Fibroblast of lung (primary cell): ENCODE measurements around the gene FBXO47. TPM values are rescaled to one million over a fixed set of nuclear protein-coding genes. Genes with fewer than 3 reads are reported as not detected.

Source experiments
- DNase-seq, 2 donors: peaks; one replicate each; pipeline versions ENCODE4 v3.0.0 to v3.0.0-alpha.2; 2010; ENCODE audit warnings: low read depth in 2 of 2
- H2AFZ ChIP-seq: 2 replicates; pipeline ENCODE4 v1.5.1; 2012; ENCODE audit warnings: low read length, control low read depth, inconsistent platforms
- H3K27ac ChIP-seq: 2 replicates; pipeline ENCODE4 v1.5.1; 2011; ENCODE audit warnings: low read length, control low read depth; ENCODE audit not compliant: insufficient read depth
- H3K27me3 ChIP-seq: 2 replicates; pipeline ENCODE4 v1.5.1; 2011; ENCODE audit warnings: mild to moderate bottlenecking, low read length; ENCODE audit not compliant: control insufficient read depth, insufficient read depth
- H3K36me3 ChIP-seq: 2 replicates; pipeline ENCODE4 v1.5.1; 2011; ENCODE audit warnings: low read length; ENCODE audit not compliant: control insufficient read depth, insufficient read depth
- H3K4me1 ChIP-seq: 2 replicates; pipeline ENCODE4 v1.5.1; 2011; ENCODE audit warnings: low read length; ENCODE audit not compliant: control insufficient read depth, insufficient read depth; ENCODE audit errors: extremely low read depth
- H3K4me2 ChIP-seq: 2 replicates; pipeline ENCODE4 v1.5.1; 2011; ENCODE audit warnings: low read length, control low read depth; ENCODE audit not compliant: insufficient read depth; ENCODE audit errors: extremely low read depth
- H3K4me3 ChIP-seq, 4 experiments: fragments of 200-600 bp in 1 of 4; sonication (generic) in 1 of 4; replicated peaks in 1 of 4; 2 replicates each; pipeline ENCODE4 v1.5.1; 2011 to 2016; ENCODE audit warnings: low read length in 4 of 4, low read depth in 3 of 4, mild to moderate bottlenecking in 3 of 4, control low read depth in 2 of 4, inconsistent platforms in 1 of 4, mixed read lengths in 1 of 4; ENCODE audit not compliant: insufficient read depth in 1 of 4; ENCODE audit errors: control extremely low read depth in 1 of 4
- H3K79me2 ChIP-seq: 2 replicates; pipeline ENCODE4 v1.5.1; 2012; ENCODE audit warnings: mild to moderate bottlenecking, low read length, inconsistent platforms; ENCODE audit not compliant: control insufficient read depth, insufficient read depth
- H3K9ac ChIP-seq: 2 replicates; pipeline ENCODE4 v1.5.1; 2011; ENCODE audit warnings: mild to moderate bottlenecking, low read length, control low read depth; ENCODE audit not compliant: insufficient read depth
- H3K9me3 ChIP-seq: 2 replicates; pipeline ENCODE4 v1.5.1; 2012; ENCODE audit warnings: low read depth, low read length; ENCODE audit not compliant: control insufficient read depth, insufficient read depth
- H4K20me1 ChIP-seq: 2 replicates; pipeline ENCODE4 v1.5.1; 2011; ENCODE audit warnings: low read length; ENCODE audit not compliant: control insufficient read depth, insufficient read depth; ENCODE audit errors: extremely low read depth
- EZH2 ChIP-seq: IDR thresholded peaks from 2 replicates; pipeline ENCODE4 v1.5.1; 2012; ENCODE audit warnings: low read length, control low read depth, mild to moderate bottlenecking; ENCODE audit errors: missing control alignments
- polyA plus RNA-seq, 2 donors: library from polyadenylated mRNA; depleted of rRNA in 1 of 2; stranded (reverse) in 1 of 2; unstranded in 1 of 2; fragments of >200 nt; gene quantifications; 2 replicates each; pipeline ENCODE4 v1.2.1, GENCODE V29; 2011 to 2012; ENCODE audit warnings: missing spikeins in 1 of 2
- total RNA-seq: library from RNA; depleted of rRNA; stranded (reverse); fragments of >200 nt; gene quantifications from 2 replicates; pipeline ENCODE4 v1.2.1, GENCODE V29; 2014
- TF ChIP-seq, protein P1 (sequence below), 2 donors: IDR thresholded peaks in 1 of 2; conservative IDR thresholded peaks in 1 of 2; 1 replicate in 1 of 2; 2 replicates in 1 of 2; pipeline ENCODE4 v1.5.1; 2011 to 2012; ENCODE audit warnings: low read length in 2 of 2, control low read depth in 1 of 2, inconsistent platforms in 1 of 2, low read depth in 1 of 2, mild to moderate bottlenecking in 1 of 2

The FBXO47 gene
- total and polyA plus RNA-seq, 2 donors (not counting 1 experiment from before 2014, with no cell fraction given): 0.05 to 0.17 TPM

DNA sequence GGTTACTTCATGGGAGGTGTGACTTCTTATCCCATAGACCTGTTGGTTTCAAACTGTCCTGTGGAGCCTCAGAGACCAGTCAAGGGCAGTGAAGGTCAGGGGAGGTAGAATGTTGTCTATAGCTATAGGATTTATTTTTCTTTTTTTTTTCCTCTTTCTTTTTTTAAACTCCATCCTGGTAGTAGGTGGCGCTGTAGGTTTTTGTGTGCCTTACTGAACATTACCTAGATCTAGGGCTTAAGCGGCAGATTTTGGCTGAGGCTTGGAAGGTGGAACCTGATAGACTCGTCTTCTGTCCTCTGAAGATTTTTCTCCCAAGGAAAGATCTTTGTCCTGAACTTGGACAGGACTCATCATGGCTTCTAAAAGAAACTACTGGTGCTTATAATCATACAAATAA is 49.9 kb downstream of the FBXO47 start:
- Histone ChIP-seq H3K36me3 (peaks cover 52% of the 10 kb centered on the region), H4K20me1 (no peaks in the 10 kb centered on the region)

DNA sequence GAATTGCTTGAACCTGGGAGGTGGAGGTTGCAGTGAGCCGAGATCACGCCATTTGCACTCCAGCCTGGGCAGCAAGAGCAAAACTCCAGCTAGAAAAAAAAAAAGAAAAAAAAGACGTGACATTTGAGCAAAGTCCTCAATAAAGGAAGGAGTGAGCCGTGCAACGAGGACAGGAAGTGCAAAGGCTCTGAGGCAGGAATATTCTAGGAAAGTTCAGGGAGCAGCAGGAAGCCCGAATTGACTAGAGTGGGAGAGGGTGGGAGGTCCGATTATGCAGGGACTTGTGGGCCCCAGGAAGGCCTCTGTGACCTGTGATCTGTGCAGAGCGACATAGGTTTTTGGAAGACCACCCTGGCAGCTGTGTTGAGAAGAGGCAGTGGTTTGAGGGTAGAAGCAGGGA is 50.4 kb downstream of the FBXO47 start:
- DNase-seq: no peak
- Histone ChIP-seq H3K4me2 (no peak overlapping the region), H3K4me1 (peaks cover 18% of the 10 kb centered on the region), H3K9me3 (no peaks in the 10 kb centered on the region), H2AFZ (no peak overlapping the region), H3K27me3 (no peaks in the 10 kb centered on the region), H3K27ac (no peak overlapping the region), H3K4me3 (no peak overlapping the region), H3K9ac (no peak overlapping the region), H3K79me2 (peaks cover 11% of the 10 kb centered on the region), H4K20me1 (no peaks in the 10 kb centered on the region), H3K36me3 (peaks cover 53% of the 10 kb centered on the region)
- TF ChIP-seq, protein P1, sequence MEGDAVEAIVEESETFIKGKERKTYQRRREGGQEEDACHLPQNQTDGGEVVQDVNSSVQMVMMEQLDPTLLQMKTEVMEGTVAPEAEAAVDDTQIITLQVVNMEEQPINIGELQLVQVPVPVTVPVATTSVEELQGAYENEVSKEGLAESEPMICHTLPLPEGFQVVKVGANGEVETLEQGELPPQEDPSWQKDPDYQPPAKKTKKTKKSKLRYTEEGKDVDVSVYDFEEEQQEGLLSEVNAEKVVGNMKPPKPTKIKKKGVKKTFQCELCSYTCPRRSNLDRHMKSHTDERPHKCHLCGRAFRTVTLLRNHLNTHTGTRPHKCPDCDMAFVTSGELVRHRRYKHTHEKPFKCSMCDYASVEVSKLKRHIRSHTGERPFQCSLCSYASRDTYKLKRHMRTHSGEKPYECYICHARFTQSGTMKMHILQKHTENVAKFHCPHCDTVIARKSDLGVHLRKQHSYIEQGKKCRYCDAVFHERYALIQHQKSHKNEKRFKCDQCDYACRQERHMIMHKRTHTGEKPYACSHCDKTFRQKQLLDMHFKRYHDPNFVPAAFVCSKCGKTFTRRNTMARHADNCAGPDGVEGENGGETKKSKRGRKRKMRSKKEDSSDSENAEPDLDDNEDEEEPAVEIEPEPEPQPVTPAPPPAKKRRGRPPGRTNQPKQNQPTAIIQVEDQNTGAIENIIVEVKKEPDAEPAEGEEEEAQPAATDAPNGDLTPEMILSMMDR (conservative IDR thresholded peaks at IDR 0.05 in 1 of 2, IDR thresholded peaks at IDR 0.05 in 1 of 2; ENCODE audit: low read depth in 1 of 2, low read length in 2 of 2): no peak
- no peak for TF ChIP-seq EZH2

More for the DNA sequence above, 49.9 kb downstream of the FBXO47 start:
- H3K4me1 ChIP-seq: peaks cover 19% of the 10 kb centered on the region
- TF ChIP-seq, protein P1 (conservative IDR thresholded peaks at IDR 0.05 in 1 of 2, IDR thresholded peaks at IDR 0.05 in 1 of 2; ENCODE audit: low read depth in 1 of 2, low read length in 2 of 2): no peak
- no peak for TF ChIP-seq EZH2
- peaks cover 11% of the 10 kb centered on the region for H3K79me2 ChIP-seq
- no peak overlapping the region for H3K4me3 ChIP-seq
- H3K4me2 ChIP-seq: no peak overlapping the region
- no peak overlapping the region for H3K27ac ChIP-seq
- no peaks in the 10 kb centered on the region for H3K27me3 ChIP-seq
- DNase-seq: no peak
- H2AFZ ChIP-seq: no peak overlapping the region
- H3K9me3 ChIP-seq: no peaks in the 10 kb centered on the region
- no peak overlapping the region for H3K9ac ChIP-seq

DNA sequence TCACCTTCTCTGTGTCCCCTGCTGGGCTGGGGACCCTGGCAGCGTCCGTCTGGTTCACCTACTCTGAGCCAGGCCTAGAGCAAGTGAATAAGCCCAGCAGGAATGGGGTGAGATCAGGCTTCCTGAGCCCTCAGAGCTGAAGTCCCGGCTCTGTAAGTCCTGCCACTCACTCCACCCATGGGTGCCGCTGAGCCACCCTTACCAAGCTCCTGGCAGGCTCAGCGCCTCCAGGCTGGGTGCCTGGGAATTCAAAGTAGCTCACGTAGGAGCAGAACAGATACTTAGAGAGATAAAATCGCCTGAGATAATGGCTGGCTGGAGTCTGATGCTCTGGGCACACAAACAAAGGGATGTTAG is 51.6 kb downstream of the FBXO47 start:
- H2AFZ ChIP-seq: no peak overlapping the region
- H3K79me2 ChIP-seq: peaks cover 20% of the 10 kb centered on the region

More for the DNA sequence above, 51.6 kb downstream of the FBXO47 start:
- Histone ChIP-seq H3K4me3 (no peak overlapping the region), H4K20me1 (no peaks in the 10 kb centered on the region), H3K27ac (no peak overlapping the region), H3K9me3 (no peaks in the 10 kb centered on the region), H3K4me2 (no peak overlapping the region), H3K36me3 (peaks cover 59% of the 10 kb centered on the region), H3K9ac (no peak overlapping the region), H3K27me3 (no peaks in the 10 kb centered on the region), H3K4me1 (peaks cover 21% of the 10 kb centered on the region)
- TF ChIP-seq, protein P1 (conservative IDR thresholded peaks at IDR 0.05 in 1 of 2, IDR thresholded peaks at IDR 0.05 in 1 of 2; ENCODE audit: low read depth in 1 of 2, low read length in 2 of 2): no peak
- no peak for TF ChIP-seq EZH2
- DNase-seq: no peak
